Lung (tissue), 12 donors: ENCODE measurements around the gene GATA6. TPM values are rescaled to one million over a fixed set of nuclear protein-coding genes. Genes with fewer than 3 reads are reported as not detected.
A peak's percentile ranks its signal among the peaks of the same experiment; 100 is the strongest.

Source experiments
- ATAC-seq: fragments of 200-7000 bp; cut with Tn5 transposase; one replicate; pipeline ENCODE4 v1.9.1; 2020; ENCODE audit warnings: moderate number of reproducible peaks; ENCODE audit not compliant: insufficient read depth, low FRiP score
- DNase-seq, 3 donors: peaks; one replicate each; pipeline ENCODE4 v3.0.0-alpha.2; 2013 to 2017
- H3K27ac ChIP-seq, 2 donors: one replicate each; pipeline ENCODE4 v1.5.1; 2013; ENCODE audit warnings: mild to moderate bottlenecking in 2 of 2, moderate library complexity in 2 of 2, control low read depth in 1 of 2, inconsistent platforms in 1 of 2, low read depth in 1 of 2, low read length in 1 of 2
- H3K27me3 ChIP-seq, 3 donors: one replicate each; pipeline ENCODE4 v1.5.1; 2013; ENCODE audit warnings: low read length in 2 of 3; ENCODE audit not compliant: control insufficient read depth in 3 of 3, insufficient read depth in 3 of 3
- H3K36me3 ChIP-seq, 4 donors: one replicate each; pipeline ENCODE4 v1.5.1; 2013; ENCODE audit warnings: low read length in 4 of 4, mild to moderate bottlenecking in 1 of 4, moderate library complexity in 1 of 4; ENCODE audit not compliant: control insufficient read depth in 4 of 4, insufficient read depth in 4 of 4
- H3K4me1 ChIP-seq, 5 donors: one replicate each; pipeline ENCODE4 v1.5.1; 2013; ENCODE audit warnings: low read length in 5 of 5, mild to moderate bottlenecking in 2 of 5, moderate library complexity in 1 of 5; ENCODE audit not compliant: control insufficient read depth in 5 of 5, insufficient read depth in 5 of 5
- H3K4me3 ChIP-seq: one replicate; pipeline ENCODE4 v1.5.1; 2013; ENCODE audit warnings: mild to moderate bottlenecking, control low read depth, moderate library complexity
- H3K9ac ChIP-seq, 2 donors: one replicate each; pipeline ENCODE4 v1.5.1; 2013; ENCODE audit warnings: low read length in 2 of 2, control low read depth in 1 of 2; ENCODE audit not compliant: insufficient read depth in 1 of 2
- H3K9me3 ChIP-seq, 4 donors: one replicate each; pipeline ENCODE4 v1.5.1; 2013; ENCODE audit warnings: low read length in 3 of 4, mild to moderate bottlenecking in 1 of 4, moderate library complexity in 1 of 4; ENCODE audit not compliant: control insufficient read depth in 4 of 4, insufficient read depth in 3 of 4
- WGBS, 2 donors: extraction: QIAGEN DNeasy Blood & Tissue Kit; methylation state at CpG; one replicate each; pipeline ENCODE4 v1.1.7; 2013; 5-methylcytosine and 5-hydroxymethylcytosine counted together
- polyA plus RNA-seq, 2 donors: library from polyadenylated mRNA; stranded (reverse); fragments of 200-250 nt; gene quantifications; one replicate each; pipeline ENCODE4 v1.2.1, GENCODE V29; 2013
- total RNA-seq, 2 donors: library from RNA; depleted of rRNA in 1 of 2; stranded (reverse); fragments of >200 nt in 1 of 2; gene quantifications; one replicate each; pipeline ENCODE4 v1.2.1, GENCODE V29; 2014 to 2021
- TF ChIP-seq, protein P1 (sequence below): IDR thresholded peaks from 2 replicates; pipeline ENCODE4 v1.5.1; 2012; ENCODE audit warnings: mild to moderate bottlenecking; ENCODE audit errors: control extremely low read depth, extremely low read depth
- donor health status: control.
- donor health status: control.
- donor health status: Bipolar disorder and iron deficiency.
- donor health status: healthy.
- donor health status: DM: yes; HTN: yes; CAD: no.

Gene GATA6
- total and polyA plus RNA-seq, 4 donors, result 11.3 to 34.3 (median 21.8) TPM

DNA sequence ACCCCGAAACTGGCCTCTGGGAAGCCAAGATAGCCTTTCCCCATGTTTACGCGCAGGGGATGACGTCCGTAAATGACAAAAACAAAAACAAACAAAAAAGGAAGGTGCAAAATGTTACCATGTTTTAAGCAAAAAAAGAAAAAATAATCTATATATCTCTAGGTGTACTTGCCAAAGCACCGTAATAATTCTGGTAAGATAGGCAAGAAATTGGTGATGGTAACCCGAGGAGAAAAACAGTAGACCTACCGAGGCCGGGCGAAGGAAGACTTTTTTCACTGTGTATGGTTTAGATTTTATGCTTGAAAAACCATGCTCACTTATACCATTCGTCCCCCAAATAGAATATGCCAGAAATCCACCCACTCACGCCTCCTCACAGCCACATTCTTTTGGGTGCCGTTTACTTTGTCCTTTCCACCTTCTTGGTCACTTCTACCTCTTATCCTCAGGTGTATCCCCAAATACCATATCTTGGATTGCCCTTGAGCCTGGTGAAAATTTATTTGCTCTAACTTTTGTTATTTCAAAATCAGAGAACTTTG lies 8.0 kb downstream of the GATA6 start:
- TF ChIP-seq, protein P1, sequence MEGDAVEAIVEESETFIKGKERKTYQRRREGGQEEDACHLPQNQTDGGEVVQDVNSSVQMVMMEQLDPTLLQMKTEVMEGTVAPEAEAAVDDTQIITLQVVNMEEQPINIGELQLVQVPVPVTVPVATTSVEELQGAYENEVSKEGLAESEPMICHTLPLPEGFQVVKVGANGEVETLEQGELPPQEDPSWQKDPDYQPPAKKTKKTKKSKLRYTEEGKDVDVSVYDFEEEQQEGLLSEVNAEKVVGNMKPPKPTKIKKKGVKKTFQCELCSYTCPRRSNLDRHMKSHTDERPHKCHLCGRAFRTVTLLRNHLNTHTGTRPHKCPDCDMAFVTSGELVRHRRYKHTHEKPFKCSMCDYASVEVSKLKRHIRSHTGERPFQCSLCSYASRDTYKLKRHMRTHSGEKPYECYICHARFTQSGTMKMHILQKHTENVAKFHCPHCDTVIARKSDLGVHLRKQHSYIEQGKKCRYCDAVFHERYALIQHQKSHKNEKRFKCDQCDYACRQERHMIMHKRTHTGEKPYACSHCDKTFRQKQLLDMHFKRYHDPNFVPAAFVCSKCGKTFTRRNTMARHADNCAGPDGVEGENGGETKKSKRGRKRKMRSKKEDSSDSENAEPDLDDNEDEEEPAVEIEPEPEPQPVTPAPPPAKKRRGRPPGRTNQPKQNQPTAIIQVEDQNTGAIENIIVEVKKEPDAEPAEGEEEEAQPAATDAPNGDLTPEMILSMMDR, result no peak
- Histone ChIP-seq H3K4me3 (no peak overlapping the region), H3K36me3 (peaks cover 4 to 26% (median 11%) of the 10 kb centered on the region in 4 donors), H3K27me3 (no peaks in the 10 kb centered on the region), H3K9me3 (peaks cover 0 to 1% (median 0%) of the 10 kb centered on the region in 4 donors), H3K9ac (peak overlapping the region in 1 of 2 donors; percentile 71), H3K27ac (peak overlapping the region; percentile 89 to 95), H3K4me1 (peaks cover 0 to 67% (median 3%) of the 10 kb centered on the region in 5 donors)
- 58 to 73% methylated on average over 13 of the region's 13 CpGs for WGBS, 2 donors
- no peak for ATAC-seq
- peak in 2 of 3 donors; percentile 44 to 65 for DNase-seq

DNA sequence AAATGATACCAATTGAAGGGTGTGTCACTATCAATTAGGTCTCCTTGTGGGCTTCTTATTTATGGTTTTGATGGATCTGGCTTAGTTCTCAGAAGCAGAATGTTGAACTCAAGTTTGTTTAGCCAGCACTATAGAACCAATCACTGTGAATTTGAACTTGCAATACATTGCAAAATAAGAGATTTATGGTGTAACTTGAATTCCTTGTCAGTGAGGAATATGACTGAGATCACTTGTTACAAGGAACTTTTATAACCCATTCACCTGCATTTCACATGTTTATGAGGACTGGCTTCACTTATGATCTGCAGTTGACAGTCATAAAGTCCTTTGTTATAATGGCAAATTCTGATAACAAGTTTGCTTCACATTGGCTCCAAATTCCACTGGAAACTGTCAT lies 9.8 kb downstream of the GATA6 start:
- Histone ChIP-seq H3K9ac (no peak overlapping the region), H3K36me3 (peaks cover 5 to 20% (median 15%) of the 10 kb centered on the region in 4 donors), H3K27me3 (no peaks in the 10 kb centered on the region), H3K4me1 (peaks cover 0 to 50% (median 5%) of the 10 kb centered on the region in 5 donors), H3K27ac (peak overlapping the region in 1 of 2 donors; percentile 77), H3K9me3 (peaks cover 0 to 1% (median 0%) of the 10 kb centered on the region in 4 donors), H3K4me3 (no peak overlapping the region)
- ATAC-seq (no peak), DNase-seq (peak in 2 of 3 donors; percentile 41 to 54)
- TF ChIP-seq, protein P1, result no peak

DNA sequence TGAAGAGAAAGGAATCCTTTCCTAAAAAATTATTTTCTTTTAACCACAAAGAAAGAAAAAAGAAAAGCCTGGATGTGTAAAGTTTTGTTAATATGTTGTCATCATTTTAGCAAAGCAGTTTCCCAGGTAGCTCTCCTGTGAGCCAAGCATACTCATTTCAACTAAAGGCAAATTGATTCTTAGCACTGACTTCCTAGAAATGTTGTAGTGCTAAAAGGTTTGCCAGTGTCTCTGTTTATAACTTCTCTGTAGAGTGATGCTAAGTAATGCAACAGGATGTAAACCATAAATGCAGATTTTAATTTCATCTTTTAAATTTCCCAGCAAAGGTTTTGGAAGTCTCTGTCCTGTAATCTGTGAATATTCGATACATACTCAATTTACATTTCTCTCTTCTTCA lies 10.2 kb downstream of the GATA6 start:
- Histone ChIP-seq H3K4me1 (peaks cover 0 to 46% (median 7%) of the 10 kb centered on the region in 5 donors), H3K36me3 (peaks cover 6 to 23% (median 14%) of the 10 kb centered on the region in 4 donors), H3K9me3 (peaks cover 0 to 1% (median 0%) of the 10 kb centered on the region in 4 donors), H3K4me3 (no peak overlapping the region), H3K27ac (peak overlapping the region in 1 of 2 donors; percentile 77), H3K9ac (no peak overlapping the region), H3K27me3 (no peaks in the 10 kb centered on the region)
- DNase-seq (no peak), ATAC-seq (no peak)
- TF ChIP-seq, protein P1, result no peak
- WGBS, 2 donors, result 67 to 96% methylated on average over 1 of the region's 1 CpG
